Measurements from ENCODE around the gene MYOG. TPM values are rescaled to one million over a fixed set of nuclear protein-coding genes. Genes with fewer than 3 reads are reported as not detected.

MYOG gene
- total RNA-seq, 1 donor from 2014 or later, result not detected

- H3K9me3 Mint-ChIP-seq (ENCODE audit: low read depth), result peaks cover 21% of the 10 kb centered on the region
- DNase-seq (ENCODE audit: low spot score, unreplicated experiment), result no peak
- H3K4me1 Mint-ChIP-seq (ENCODE audit: low read depth), result no peaks in the 10 kb centered on the region
- no peak overlapping the region for H3K4me3 Mint-ChIP-seq (ENCODE audit: low read depth)
- H3K36me3 Mint-ChIP-seq (ENCODE audit: insufficient read depth), result peaks cover 2% of the 10 kb centered on the region
- peaks cover 5% of the 10 kb centered on the region for H3K27me3 Mint-ChIP-seq
- TF ChIP-seq CTCF (IDR thresholded peaks at IDR 0.05; ENCODE audit: unreplicated experiment), result no peak
- no peak overlapping the region for H3K27ac Mint-ChIP-seq
Observed at GRCh38 chr1:203098445-203098844, 12.6 kb upstream of the MYOG start.

DNA sequence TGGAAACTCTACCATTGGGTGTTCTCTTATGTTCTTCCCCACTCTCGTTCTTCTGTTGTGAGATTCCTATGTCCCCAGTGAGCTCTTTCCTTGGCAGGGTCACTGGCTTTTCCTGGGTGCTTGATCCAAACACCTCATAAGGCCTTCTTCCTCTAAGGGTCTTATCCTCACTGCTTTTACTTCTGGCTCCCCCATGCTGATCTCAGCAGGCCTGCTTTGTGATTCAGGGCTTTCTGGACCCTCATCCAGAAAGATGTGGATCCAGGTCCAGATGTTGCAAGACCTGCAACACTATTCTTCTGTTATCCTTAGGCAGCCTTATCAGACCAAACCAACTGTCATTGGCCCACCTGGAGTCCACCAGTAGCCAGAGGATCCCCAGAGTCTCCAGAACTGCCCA, 11.2 kb upstream of the MYOG start:
- Mint-ChIP-seq H3K9me3 (ENCODE audit: low read depth) (peaks cover 21% of the 10 kb centered on the region), H3K4me3 (ENCODE audit: low read depth) (no peak overlapping the region), H3K27ac (no peak overlapping the region), H3K36me3 (ENCODE audit: insufficient read depth) (peaks cover 2% of the 10 kb centered on the region), H3K27me3 (peaks cover 11% of the 10 kb centered on the region), H3K4me1 (ENCODE audit: low read depth) (no peaks in the 10 kb centered on the region)
- DNase-seq (ENCODE audit: low spot score, unreplicated experiment), result no peak
- TF ChIP-seq CTCF (IDR thresholded peaks at IDR 0.05; ENCODE audit: unreplicated experiment), result no peak

- peaks cover 12% of the 10 kb centered on the region for H3K27me3 Mint-ChIP-seq
- no peak overlapping the region for H3K4me3 Mint-ChIP-seq (ENCODE audit: low read depth)
- no peaks in the 10 kb centered on the region for H3K4me1 Mint-ChIP-seq (ENCODE audit: low read depth)
- peaks cover 2% of the 10 kb centered on the region for H3K36me3 Mint-ChIP-seq (ENCODE audit: insufficient read depth)
- H3K9me3 Mint-ChIP-seq (ENCODE audit: low read depth), result peaks cover 21% of the 10 kb centered on the region
- no peak for TF ChIP-seq CTCF (IDR thresholded peaks at IDR 0.05; ENCODE audit: unreplicated experiment)
- no peak overlapping the region for H3K27ac Mint-ChIP-seq
- no peak for DNase-seq (ENCODE audit: low spot score, unreplicated experiment)
Observed at GRCh38 chr1:203096566-203096965, 10.8 kb upstream of the MYOG start.

- Mint-ChIP-seq H3K27ac (no peak overlapping the region), H3K4me3 (ENCODE audit: low read depth) (no peak overlapping the region), H3K36me3 (ENCODE audit: insufficient read depth) (peaks cover 2% of the 10 kb centered on the region), H3K27me3 (peaks cover 19% of the 10 kb centered on the region), H3K4me1 (ENCODE audit: low read depth) (no peaks in the 10 kb centered on the region), H3K9me3 (ENCODE audit: low read depth) (peaks cover 21% of the 10 kb centered on the region)
- no peak for TF ChIP-seq CTCF (IDR thresholded peaks at IDR 0.05; ENCODE audit: unreplicated experiment)
- DNase-seq (ENCODE audit: low spot score, unreplicated experiment), result no peak
Observed at GRCh38 chr1:203095061-203095690, 9.4 kb upstream of the MYOG start.

DNA sequence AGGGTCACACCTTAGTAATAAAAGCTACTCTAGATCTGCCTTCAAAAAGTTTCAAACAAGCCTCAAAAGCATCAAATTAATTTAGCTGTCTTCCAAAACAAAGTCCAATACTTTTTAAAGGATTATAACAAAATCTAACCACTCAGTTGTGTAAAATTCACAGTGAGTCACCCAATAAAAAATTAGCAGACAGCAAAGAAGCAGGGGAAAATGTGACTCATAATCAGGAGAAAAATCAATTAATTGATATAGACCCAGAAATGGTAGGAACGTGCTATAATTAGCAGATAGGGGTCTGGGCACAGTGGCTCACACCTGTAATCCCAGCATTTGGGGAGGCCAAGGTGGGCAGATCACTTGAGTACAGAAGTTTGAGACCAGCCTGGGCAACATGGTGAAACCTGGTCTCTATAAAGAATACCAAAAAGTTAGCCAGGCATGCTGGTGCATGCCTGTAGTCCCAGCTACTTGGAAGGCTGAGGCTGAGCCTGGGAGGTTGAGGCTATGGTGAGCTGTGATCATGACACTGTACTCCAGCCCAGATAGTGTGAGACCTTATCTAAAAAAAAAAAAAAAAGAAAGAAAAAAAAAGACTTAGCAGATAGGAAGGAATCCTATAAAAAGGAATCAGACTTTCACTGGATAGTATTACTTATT, 8.1 kb upstream of the MYOG start:
- no peak overlapping the region for H3K27ac Mint-ChIP-seq
- peaks cover 16% of the 10 kb centered on the region for H3K27me3 Mint-ChIP-seq
- H3K36me3 Mint-ChIP-seq (ENCODE audit: insufficient read depth), result peaks cover 2% of the 10 kb centered on the region
- peaks cover 21% of the 10 kb centered on the region for H3K9me3 Mint-ChIP-seq (ENCODE audit: low read depth)
- TF ChIP-seq CTCF (IDR thresholded peaks at IDR 0.05; ENCODE audit: unreplicated experiment), result no peak
- no peaks in the 10 kb centered on the region for H3K4me1 Mint-ChIP-seq (ENCODE audit: low read depth)
- DNase-seq (ENCODE audit: low spot score, unreplicated experiment), result no peak
- H3K4me3 Mint-ChIP-seq (ENCODE audit: low read depth), result no peak overlapping the region

Data from progenitor cell of endocrine pancreas (in vitro differentiated cells).